Kidney epithelial cell (primary cell): Measurements from ENCODE around the gene B4GALT5. TPM values are rescaled to one million over a fixed set of nuclear protein-coding genes. Genes with fewer than 3 reads are reported as not detected.

Experiments used
- DNase-seq: peaks from one replicate; pipeline ENCODE4 v3.0.0-alpha.2; 2010; ENCODE audit warnings: low read depth
- H3K27me3 ChIP-seq: 2 replicates; pipeline ENCODE4 v1.6.0; 2011; ENCODE audit warnings: low read length; ENCODE audit not compliant: control insufficient read depth, insufficient read depth
- H3K36me3 ChIP-seq: 2 replicates; pipeline ENCODE4 v1.5.1; 2011; ENCODE audit warnings: low read length; ENCODE audit not compliant: control insufficient read depth, insufficient read depth
- H3K4me3 ChIP-seq: 2 replicates; pipeline ENCODE4 v1.5.1; 2011; ENCODE audit warnings: low read depth, mild to moderate bottlenecking, control low read depth, low read length
- total RNA-seq: library from RNA; depleted of rRNA; stranded (reverse); fragments of >200 nt; gene quantifications from 2 replicates; pipeline ENCODE4 v1.2.3, GENCODE V29; 2015
- TF ChIP-seq, protein P1 (sequence below): IDR thresholded peaks from 2 replicates; pipeline ENCODE4 v1.5.1; 2011; ENCODE audit warnings: mild to moderate bottlenecking, moderate library complexity, low read length, control low read depth, inconsistent platforms; ENCODE audit not compliant: insufficient read depth, poor library complexity, severe bottlenecking

B4GALT5 gene
- total RNA-seq, 1 donor from 2014 or later = 67.6 TPM

DNA sequence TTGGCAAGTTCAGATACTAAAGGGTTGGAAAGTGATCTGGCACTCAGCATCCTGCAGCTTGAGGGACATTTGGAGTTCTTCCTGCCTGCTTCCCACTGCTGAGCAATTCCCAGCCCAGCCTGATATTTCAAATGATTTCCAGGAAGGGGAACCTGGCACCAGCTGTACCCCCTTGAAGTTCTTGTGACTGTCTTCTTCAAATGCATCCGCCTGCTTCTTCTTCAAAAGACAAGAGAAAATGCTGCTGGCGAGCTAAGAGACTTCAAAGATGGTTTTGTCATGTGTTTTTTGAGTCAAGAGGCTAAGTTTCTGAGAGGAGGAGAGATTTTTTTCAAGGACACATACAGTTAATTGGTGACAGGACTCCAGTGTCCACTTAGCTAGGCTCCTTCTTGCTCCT, 42.6 kb upstream of the B4GALT5 start:
- no peak for DNase-seq
- TF ChIP-seq, protein P1, sequence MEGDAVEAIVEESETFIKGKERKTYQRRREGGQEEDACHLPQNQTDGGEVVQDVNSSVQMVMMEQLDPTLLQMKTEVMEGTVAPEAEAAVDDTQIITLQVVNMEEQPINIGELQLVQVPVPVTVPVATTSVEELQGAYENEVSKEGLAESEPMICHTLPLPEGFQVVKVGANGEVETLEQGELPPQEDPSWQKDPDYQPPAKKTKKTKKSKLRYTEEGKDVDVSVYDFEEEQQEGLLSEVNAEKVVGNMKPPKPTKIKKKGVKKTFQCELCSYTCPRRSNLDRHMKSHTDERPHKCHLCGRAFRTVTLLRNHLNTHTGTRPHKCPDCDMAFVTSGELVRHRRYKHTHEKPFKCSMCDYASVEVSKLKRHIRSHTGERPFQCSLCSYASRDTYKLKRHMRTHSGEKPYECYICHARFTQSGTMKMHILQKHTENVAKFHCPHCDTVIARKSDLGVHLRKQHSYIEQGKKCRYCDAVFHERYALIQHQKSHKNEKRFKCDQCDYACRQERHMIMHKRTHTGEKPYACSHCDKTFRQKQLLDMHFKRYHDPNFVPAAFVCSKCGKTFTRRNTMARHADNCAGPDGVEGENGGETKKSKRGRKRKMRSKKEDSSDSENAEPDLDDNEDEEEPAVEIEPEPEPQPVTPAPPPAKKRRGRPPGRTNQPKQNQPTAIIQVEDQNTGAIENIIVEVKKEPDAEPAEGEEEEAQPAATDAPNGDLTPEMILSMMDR = no peak
- H3K36me3 ChIP-seq = no peaks in the 10 kb centered on the region

DNA sequence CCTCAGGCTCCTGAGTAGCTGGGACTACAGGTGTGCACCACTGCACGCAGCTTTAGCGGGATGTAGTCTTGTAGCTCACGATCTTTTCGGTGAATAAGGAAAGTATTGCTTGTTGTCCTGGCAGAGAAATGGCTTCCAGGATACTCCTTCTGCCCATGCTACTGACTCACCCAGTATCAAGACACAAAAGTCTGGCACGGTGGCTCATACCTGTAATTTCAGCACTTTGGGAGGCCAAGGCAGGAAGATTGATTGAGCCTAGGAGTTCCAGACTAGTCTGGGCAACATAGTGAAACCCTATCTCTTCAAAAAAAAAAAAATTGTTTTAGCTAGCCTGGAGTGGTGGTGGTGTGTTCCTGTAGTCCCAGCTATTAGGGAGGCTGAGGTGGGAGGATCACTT, 40.9 kb upstream of the B4GALT5 start:
- no peaks in the 10 kb centered on the region for H3K36me3 ChIP-seq
- no peaks in the 10 kb centered on the region for H3K27me3 ChIP-seq
- no peak for DNase-seq
- no peak overlapping the region for H3K4me3 ChIP-seq
- TF ChIP-seq, protein P1 = no peak

More for the DNA sequence above, 42.6 kb upstream of the B4GALT5 start:
- Histone ChIP-seq H3K4me3 (no peak overlapping the region), H3K27me3 (no peaks in the 10 kb centered on the region)

DNA sequence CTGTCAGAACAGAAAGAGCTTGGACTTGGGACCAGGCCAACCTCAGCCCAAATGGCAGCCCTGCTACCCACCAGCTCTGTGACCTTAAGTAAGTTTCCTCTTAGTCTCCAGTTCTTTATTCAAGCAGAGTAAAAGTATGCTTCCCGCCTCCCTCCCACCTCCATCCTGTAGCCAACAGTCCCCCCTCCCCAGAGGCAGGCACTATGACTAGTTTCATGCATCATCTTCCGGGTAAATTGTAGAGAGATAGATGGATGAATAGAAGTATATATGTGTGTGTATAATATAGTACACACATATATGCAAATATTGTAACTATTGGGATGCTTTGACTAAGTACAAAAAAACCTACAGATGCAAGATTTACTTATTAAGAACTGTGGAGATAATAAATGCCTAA, 39.5 kb upstream of the B4GALT5 start:
- H3K36me3 ChIP-seq = no peaks in the 10 kb centered on the region
- no peak for DNase-seq
- H3K27me3 ChIP-seq = no peaks in the 10 kb centered on the region
- TF ChIP-seq, protein P1 = no peak
- no peak overlapping the region for H3K4me3 ChIP-seq

DNA sequence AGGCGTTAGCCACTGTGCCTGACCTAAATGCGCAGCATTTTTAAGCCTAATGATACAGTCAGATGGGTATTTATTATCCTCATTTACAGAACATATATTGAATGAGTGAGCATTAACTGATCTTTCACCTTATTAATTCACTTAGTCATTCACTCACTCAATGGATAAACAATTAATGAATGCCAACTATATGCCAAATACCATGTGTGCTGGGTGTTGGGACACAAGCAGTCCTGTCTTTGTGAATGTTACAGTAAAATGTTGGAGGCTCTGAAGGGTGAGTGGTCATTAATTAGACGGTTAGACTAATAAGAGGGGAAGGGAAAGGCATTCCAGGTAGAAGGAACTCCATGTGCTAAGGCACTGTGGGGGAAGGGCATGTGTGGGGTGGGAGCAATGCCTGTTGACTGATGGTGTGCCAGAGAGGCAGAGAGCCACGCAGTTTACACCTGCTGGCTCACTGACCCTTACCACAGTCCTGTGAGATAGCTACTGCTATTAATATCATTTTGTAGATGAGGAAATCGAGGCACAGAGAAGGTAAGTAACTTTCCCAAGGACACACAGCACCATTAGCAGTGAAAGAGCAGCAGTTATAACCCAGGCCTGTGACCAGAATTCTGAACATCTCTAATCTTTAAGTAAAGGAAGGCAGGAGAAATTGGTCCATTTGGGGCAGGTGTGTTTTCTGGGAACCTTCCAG, 38.7 kb upstream of the B4GALT5 start:
- Histone ChIP-seq H3K27me3 (no peaks in the 10 kb centered on the region), H3K4me3 (no peak overlapping the region), H3K36me3 (no peaks in the 10 kb centered on the region)
- TF ChIP-seq, protein P1 = no peak
- no peak for DNase-seq

DNA sequence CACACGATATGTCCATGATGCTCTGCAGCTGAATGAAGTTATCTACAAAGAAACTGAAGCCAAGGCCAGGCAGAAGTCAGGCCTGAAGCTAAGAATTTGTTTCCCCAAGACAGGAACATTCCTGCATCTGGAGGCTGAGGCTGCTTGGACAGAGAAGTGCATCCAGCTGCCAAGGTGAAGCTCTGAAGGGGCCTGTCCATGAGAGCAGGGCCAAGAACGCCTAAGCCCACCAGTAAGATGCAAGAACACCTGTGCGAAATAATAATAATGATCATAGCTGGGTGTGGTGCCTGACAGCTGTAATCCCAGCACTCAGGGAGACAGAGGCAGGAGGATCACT, 37.7 kb upstream of the B4GALT5 start:
- TF ChIP-seq, protein P1 = no peak
- no peaks in the 10 kb centered on the region for H3K36me3 ChIP-seq
- H3K4me3 ChIP-seq = no peak overlapping the region
- no peaks in the 10 kb centered on the region for H3K27me3 ChIP-seq
- DNase-seq = no peak
